GM23338 (cell line): Measurements from ENCODE around the gene CAMK1. TPM values are rescaled to one million over a fixed set of nuclear protein-coding genes. Genes with fewer than 3 reads are reported as not detected.

Experiments
- ATAC-seq: fragments of 200-7000 bp; cut with Tn5 transposase; 3 replicates; pipeline ENCODE4 v1.9.1; 2020
- DNase-seq: peaks from one replicate; pipeline ENCODE4 v3.0.0-alpha.2; 2015; ENCODE audit warnings: low spot score
- H2AFZ ChIP-seq: fragments of 200-600 bp; sonication (generic); 2 replicates; pipeline ENCODE4 v1.8.0; 2016; ENCODE audit warnings: antibody characterized with exemption, mild to moderate bottlenecking, moderate library complexity
- H3F3A ChIP-seq: fragments of 200-600 bp; sonication (generic); replicated peaks from 2 replicates; pipeline ENCODE4 v1.8.0; 2017; ENCODE audit warnings: antibody characterized with exemption, mixed run types, low read depth
- H3K27ac ChIP-seq: fragments of 200-600 bp; sonication (generic); 2 replicates; pipeline ENCODE4 v1.6.1; 2016; ENCODE audit warnings: low read depth
- H3K27me3 ChIP-seq: fragments of 200-600 bp; sonication (generic); 2 replicates; pipeline ENCODE4 v1.8.0; 2016; ENCODE audit warnings: mild to moderate bottlenecking, mixed run types, moderate library complexity; ENCODE audit not compliant: insufficient read depth
- H3K36me3 ChIP-seq: fragments of 200-600 bp; sonication (generic); 2 replicates; pipeline ENCODE4 v1.8.0; 2016; ENCODE audit warnings: mild to moderate bottlenecking; ENCODE audit not compliant: insufficient read depth
- H3K4me1 ChIP-seq: fragments of 200-600 bp; sonication (generic); 2 replicates; pipeline ENCODE4 v1.8.0; 2016; ENCODE audit warnings: mild to moderate bottlenecking, moderate library complexity; ENCODE audit not compliant: insufficient read depth
- H3K4me2 ChIP-seq: fragments of 200-600 bp; sonication (generic); 2 replicates; pipeline ENCODE4 v1.7.1; 2017; ENCODE audit warnings: mixed run types
- H3K4me3 ChIP-seq: fragments of 200-600 bp; sonication (generic); 2 replicates; pipeline ENCODE4 v1.6.1; 2016; ENCODE audit warnings: mixed run types
- H3K79me2 ChIP-seq: fragments of 200-600 bp; sonication (generic); replicated peaks from 2 replicates; pipeline ENCODE4 v1.8.0; 2017; ENCODE audit warnings: mild to moderate bottlenecking; ENCODE audit not compliant: insufficient read depth
- H3K9me2 ChIP-seq: fragments of 200-600 bp; sonication (generic); 2 replicates; pipeline ENCODE4 v1.8.0; 2017; ENCODE audit not compliant: insufficient read depth
- H4K20me1 ChIP-seq: fragments of 200-600 bp; sonication (generic); replicated peaks from 2 replicates; pipeline ENCODE4 v1.8.0; 2017; ENCODE audit warnings: mild to moderate bottlenecking; ENCODE audit not compliant: insufficient read depth
- H3K27ac Mint-ChIP-seq: 2 replicates; pipeline ENCODE4 v1.8.0; 2020; ENCODE audit warnings: inconsistent platforms, mild to moderate bottlenecking, moderate library complexity, mixed read lengths
- H3K27me3 Mint-ChIP-seq: 3 replicates; pipeline ENCODE4 v1.8.0; 2022; ENCODE audit warnings: low read depth, mild to moderate bottlenecking, moderate library complexity, mixed read lengths, inconsistent platforms; ENCODE audit not compliant: insufficient read depth, poor library complexity
- H3K36me3 Mint-ChIP-seq: 3 replicates; pipeline ENCODE4 v1.8.0; 2021; ENCODE audit warnings: low read depth, mild to moderate bottlenecking, inconsistent platforms, moderate library complexity, mixed read lengths
- H3K4me1 Mint-ChIP-seq: 3 replicates; pipeline ENCODE4 v1.8.0; 2020; ENCODE audit warnings: mild to moderate bottlenecking, inconsistent platforms, mixed read lengths
- H3K4me3 Mint-ChIP-seq: 3 replicates; pipeline ENCODE4 v1.8.0; 2021; ENCODE audit warnings: moderate library complexity, mild to moderate bottlenecking, inconsistent platforms, mixed read lengths
- H3K9me3 Mint-ChIP-seq: 3 replicates; pipeline ENCODE4 v1.8.0; 2020; ENCODE audit warnings: moderate library complexity, mild to moderate bottlenecking, inconsistent platforms, mixed read lengths
- REST ChIP-seq: IDR thresholded peaks from one replicate; pipeline ENCODE4 v1.6.1; 2018; ENCODE audit warnings: antibody characterized with exemption; ENCODE audit not compliant: unreplicated experiment
- STAT1 ChIP-seq: IDR thresholded peaks from one replicate; pipeline ENCODE4 v1.6.1; 2016; ENCODE audit warnings: antibody characterized with exemption; ENCODE audit not compliant: unreplicated experiment
- ZNF114 ChIP-seq: fragments of 250-450 bp; sonication (Bioruptor Pico); IDR thresholded peaks from 2 replicates; pipeline ENCODE4 v1.5.0; 2020; ENCODE audit warnings: mild to moderate bottlenecking, moderate library complexity
- polyA plus RNA-seq: library from polyadenylated mRNA; unstranded; fragments of >200 nt; fragmentation: Nextera tagmentation; extraction: Ambion mirVana; gene quantifications from 2 replicates; pipeline ENCODE4 v1.2.1, GENCODE V29; 2016
- total RNA-seq: library from RNA; depleted of rRNA; stranded (reverse); fragments of >200 nt; shearing (Covaris generic); gene quantifications from 2 replicates; pipeline ENCODE4 v1.2.3, GENCODE V29; 2014
- TF ChIP-seq, protein P1 (sequence below): fragments of 250-450 bp; sonication (Bioruptor Pico); IDR thresholded peaks from 2 replicates; pipeline ENCODE4 v1.5.0; 2020; ENCODE audit warnings: mild to moderate bottlenecking, moderate library complexity

Gene CAMK1
- total and polyA plus RNA-seq, 2 experiments from 2014 or later, result 4.4 TPM

DNA sequence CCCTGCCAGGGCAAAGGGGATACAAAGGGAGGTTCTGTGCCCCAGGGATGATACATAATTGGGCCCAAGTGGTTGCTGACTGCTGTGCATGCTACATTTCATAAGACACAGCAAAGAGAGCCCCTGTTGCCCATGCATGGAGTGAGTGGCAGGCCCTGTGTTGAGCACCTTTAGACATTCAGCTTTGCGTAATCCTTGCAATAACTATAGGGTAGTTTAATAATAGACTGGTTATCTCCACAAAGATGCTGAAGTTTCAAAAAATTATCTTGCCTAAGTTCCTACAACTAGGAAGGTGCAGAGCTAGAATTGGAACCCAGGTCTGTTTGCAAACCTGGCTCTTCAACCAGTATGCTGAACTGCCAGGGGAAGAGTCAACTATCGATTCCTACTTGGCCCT lies 21.7 kb downstream of the CAMK1 start (continued):
- no peak for TF ChIP-seq ZNF114 (CRISPR knock-in tag)
- TF ChIP-seq REST, result no peak
- TF ChIP-seq STAT1, result no peak

- Histone ChIP-seq H3K27me3 (no peaks in the 10 kb centered on the region), H3K79me2 (peaks cover 12% of the 10 kb centered on the region), H3F3A (peaks cover 20% of the 10 kb centered on the region), H4K20me1 (no peaks in the 10 kb centered on the region), H3K4me3 (no peak overlapping the region), H3K4me2 (no peak overlapping the region), H3K27ac (no peak overlapping the region), H3K4me1 (peaks cover 9% of the 10 kb centered on the region; the same call in 1 of the 2 replicates), H3K36me3 (peaks cover 29% of the 10 kb centered on the region), H2AFZ (no peak overlapping the region), H3K9me2 (no peaks in the 10 kb centered on the region; the same call in 1 of the 2 replicates)
- Mint-ChIP-seq H3K27me3 (peaks cover 11% of the 10 kb centered on the region), H3K4me1 (peaks cover 3% of the 10 kb centered on the region; the same call in 2 of the 3 replicates), H3K27ac (no peak overlapping the region), H3K9me3 (no peaks in the 10 kb centered on the region), H3K36me3 (peaks cover 80% of the 10 kb centered on the region), H3K4me3 (no peak overlapping the region)
- DNase-seq (no peak), ATAC-seq (no peak)
- TF ChIP-seq REST, result no peak
- TF ChIP-seq ZNF114 (CRISPR knock-in tag), result no peak
- TF ChIP-seq STAT1, result no peak
- TF ChIP-seq, protein P1, sequence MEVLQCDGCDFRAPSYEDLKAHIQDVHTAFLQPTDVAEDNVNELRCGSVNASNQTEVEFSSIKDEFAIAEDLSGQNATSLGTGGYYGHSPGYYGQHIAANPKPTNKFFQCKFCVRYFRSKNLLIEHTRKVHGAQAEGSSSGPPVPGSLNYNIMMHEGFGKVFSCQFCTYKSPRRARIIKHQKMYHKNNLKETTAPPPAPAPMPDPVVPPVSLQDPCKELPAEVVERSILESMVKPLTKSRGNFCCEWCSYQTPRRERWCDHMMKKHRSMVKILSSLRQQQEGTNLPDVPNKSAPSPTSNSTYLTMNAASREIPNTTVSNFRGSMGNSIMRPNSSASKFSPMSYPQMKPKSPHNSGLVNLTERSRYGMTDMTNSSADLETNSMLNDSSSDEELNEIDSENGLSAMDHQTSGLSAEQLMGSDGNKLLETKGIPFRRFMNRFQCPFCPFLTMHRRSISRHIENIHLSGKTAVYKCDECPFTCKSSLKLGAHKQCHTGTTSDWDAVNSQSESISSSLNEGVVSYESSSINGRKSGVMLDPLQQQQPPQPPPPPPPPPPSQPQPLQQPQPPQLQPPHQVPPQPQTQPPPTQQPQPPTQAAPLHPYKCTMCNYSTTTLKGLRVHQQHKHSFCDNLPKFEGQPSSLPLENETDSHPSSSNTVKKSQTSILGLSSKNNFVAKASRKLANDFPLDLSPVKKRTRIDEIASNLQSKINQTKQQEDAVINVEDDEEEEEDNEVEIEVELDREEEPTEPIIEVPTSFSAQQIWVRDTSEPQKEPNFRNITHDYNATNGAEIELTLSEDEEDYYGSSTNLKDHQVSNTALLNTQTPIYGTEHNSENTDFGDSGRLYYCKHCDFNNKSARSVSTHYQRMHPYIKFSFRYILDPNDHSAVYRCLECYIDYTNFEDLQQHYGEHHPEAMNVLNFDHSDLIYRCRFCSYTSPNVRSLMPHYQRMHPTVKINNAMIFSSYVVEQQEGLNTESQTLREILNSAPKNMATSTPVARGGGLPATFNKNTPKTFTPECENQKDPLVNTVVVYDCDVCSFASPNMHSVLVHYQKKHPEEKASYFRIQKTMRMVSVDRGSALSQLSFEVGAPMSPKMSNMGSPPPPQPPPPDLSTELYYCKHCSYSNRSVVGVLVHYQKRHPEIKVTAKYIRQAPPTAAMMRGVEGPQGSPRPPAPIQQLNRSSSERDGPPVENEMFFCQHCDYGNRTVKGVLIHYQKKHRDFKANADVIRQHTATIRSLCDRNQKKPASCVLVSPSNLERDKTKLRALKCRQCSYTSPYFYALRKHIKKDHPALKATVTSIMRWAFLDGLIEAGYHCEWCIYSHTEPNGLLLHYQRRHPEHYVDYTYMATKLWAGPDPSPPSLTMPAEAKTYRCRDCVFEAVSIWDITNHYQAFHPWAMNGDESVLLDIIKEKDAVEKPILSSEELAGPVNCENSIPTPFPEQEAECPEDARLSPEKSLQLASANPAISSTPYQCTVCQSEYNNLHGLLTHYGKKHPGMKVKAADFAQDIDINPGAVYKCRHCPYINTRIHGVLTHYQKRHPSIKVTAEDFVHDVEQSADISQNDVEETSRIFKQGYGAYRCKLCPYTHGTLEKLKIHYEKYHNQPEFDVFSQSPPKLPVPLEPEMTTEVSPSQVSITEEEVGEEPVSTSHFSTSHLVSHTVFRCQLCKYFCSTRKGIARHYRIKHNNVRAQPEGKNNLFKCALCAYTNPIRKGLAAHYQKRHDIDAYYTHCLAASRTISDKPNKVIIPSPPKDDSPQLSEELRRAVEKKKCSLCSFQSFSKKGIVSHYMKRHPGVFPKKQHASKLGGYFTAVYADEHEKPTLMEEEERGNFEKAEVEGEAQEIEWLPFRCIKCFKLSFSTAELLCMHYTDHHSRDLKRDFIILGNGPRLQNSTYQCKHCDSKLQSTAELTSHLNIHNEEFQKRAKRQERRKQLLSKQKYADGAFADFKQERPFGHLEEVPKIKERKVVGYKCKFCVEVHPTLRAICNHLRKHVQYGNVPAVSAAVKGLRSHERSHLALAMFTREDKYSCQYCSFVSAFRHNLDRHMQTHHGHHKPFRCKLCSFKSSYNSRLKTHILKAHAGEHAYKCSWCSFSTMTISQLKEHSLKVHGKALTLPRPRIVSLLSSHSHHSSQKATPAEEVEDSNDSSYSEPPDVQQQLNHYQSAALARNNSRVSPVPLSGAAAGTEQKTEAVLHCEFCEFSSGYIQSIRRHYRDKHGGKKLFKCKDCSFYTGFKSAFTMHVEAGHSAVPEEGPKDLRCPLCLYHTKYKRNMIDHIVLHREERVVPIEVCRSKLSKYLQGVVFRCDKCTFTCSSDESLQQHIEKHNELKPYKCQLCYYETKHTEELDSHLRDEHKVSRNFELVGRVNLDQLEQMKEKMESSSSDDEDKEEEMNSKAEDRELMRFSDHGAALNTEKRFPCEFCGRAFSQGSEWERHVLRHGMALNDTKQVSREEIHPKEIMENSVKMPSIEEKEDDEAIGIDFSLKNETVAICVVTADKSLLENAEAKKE (CRISPR knock-in tag), result no peak
Observed at GRCh38 chr3:9747267-9747666, 22.5 kb downstream of the CAMK1 start.
